BLaER1 (cell line): ENCODE data around the gene NAGPA.
A peak's percentile ranks its signal among the peaks of the same experiment; 100 is the strongest.

ENCODE experiments used
- H3K27ac ChIP-seq: shearing (Covaris generic); formaldehyde crosslinking; 2 replicates; pipeline ENCODE4 v1.8.1; 2022
- H3K27me3 ChIP-seq: shearing (Covaris generic); formaldehyde crosslinking; 2 replicates; pipeline ENCODE4 v1.8.1; 2022
- H3K36me3 ChIP-seq: shearing (Covaris generic); formaldehyde crosslinking; 2 replicates; pipeline ENCODE4 v1.8.1; 2022
- H3K4me1 ChIP-seq: shearing (Covaris generic); formaldehyde crosslinking; 2 replicates; pipeline ENCODE4 v1.8.1; 2022
- H3K4me2 ChIP-seq: shearing (Covaris generic); formaldehyde crosslinking; 2 replicates; pipeline ENCODE4 v1.8.1; 2022
- H3K4me3 ChIP-seq: shearing (Covaris generic); formaldehyde crosslinking; 2 replicates; pipeline ENCODE4 v1.8.1; 2022
- H3K9ac ChIP-seq: shearing (Covaris generic); formaldehyde crosslinking; 2 replicates; pipeline ENCODE4 v1.8.1; 2022
- H3K9me3 ChIP-seq: shearing (Covaris generic); formaldehyde crosslinking; 2 replicates; pipeline ENCODE4 v1.8.1; 2022
- H4K20me1 ChIP-seq: shearing (Covaris generic); formaldehyde crosslinking; 2 replicates; pipeline ENCODE4 v1.8.1; 2022
- Cebpa-rat ChIP-seq: shearing (Covaris generic); IDR thresholded peaks from 2 replicates; pipeline ENCODE4 v1.8.1; 2022

The NAGPA gene

GRCh38 chr16:5071681-5072333, 38.1 kb upstream of the NAGPA start, which contains the start of gene ALG1:
TSS of gene ALG1 (plus strand) at chr16:5071843. CDS start at chr16:5071850, 7 bp downstream.
- Histone ChIP-seq H4K20me1 (no peaks in the 10 kb centered on the region), H3K9me3 (no peaks in the 10 kb centered on the region), H3K9ac (peak within 1 kb of the TSS; percentile 86), H3K27ac (peak within 1 kb of the TSS; percentile 84), H3K4me2 (peak within 1 kb of the TSS; percentile 83), H3K4me3 (peak within 1 kb of the TSS; percentile 76), H3K27me3 (no peaks in the 10 kb centered on the region), H3K4me1 (peaks cover 24% of the 10 kb centered on the region), H3K36me3 (peaks cover 32% of the 10 kb centered on the region)
- TF ChIP-seq Cebpa-rat = no peak

DNA sequence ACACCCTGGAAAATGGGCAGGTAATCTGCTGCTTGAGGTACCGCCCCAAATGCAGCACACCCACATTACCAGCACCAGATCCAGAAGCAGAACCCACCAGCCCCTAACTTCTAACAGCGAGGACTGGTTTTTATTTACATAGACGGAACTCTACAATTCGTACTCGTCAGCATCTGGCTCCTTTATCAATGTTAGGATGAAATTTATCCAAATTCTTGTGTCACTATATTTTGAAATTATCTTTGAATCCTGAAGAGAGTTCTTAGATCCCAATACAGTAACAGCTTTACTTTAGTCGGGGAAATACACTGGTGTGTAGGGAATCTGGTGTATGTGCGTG, 37.6 kb upstream of the NAGPA start:
- peak overlapping the region; percentile 84 for H3K27ac ChIP-seq
- H3K9me3 ChIP-seq = no peaks in the 10 kb centered on the region
- H3K4me2 ChIP-seq = peak overlapping the region; percentile 83
- peaks cover 27% of the 10 kb centered on the region for H3K36me3 ChIP-seq
- H3K4me1 ChIP-seq = peaks cover 24% of the 10 kb centered on the region
- peak overlapping the region; percentile 86 for H3K9ac ChIP-seq
- no peaks in the 10 kb centered on the region for H4K20me1 ChIP-seq
- H3K4me3 ChIP-seq = peak overlapping the region; percentile 76
- TF ChIP-seq Cebpa-rat = no peak
- H3K27me3 ChIP-seq = no peaks in the 10 kb centered on the region

DNA sequence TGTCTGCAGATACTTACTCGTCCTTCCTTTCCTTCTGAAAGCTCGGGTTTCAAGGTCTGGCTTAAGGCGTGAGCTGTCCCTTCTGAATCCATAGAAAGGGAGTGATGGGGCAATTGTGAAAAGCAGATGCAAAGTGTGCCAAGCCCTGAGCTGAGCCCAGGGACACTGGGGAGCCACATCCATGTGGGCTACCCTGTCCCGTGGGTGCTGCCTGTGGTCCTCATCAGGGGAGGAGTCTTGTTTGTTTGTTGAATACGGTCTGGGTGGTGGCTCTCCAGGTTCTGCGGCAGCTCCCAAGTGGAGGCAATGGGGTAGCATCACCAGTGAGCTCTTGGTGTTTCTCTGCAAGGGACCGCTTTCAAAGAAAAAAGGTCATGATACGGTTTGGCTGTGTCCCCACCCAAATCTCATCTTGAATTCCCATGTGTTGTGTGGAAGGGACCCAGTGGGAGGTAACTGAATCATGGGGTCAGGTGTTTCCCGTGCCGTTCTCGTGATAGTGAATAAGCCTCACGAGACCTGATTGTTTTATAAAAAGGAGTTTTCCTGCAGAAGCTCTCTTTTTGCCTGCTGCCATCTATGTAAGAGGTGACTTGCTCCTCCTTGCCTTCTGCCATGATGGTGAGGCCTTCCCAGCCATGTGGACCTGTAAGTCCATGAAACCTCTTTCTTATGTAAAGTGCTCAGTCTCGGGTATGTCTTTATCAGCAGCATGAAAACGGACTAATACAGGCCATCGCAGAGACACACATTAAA, 36.9 kb upstream of the NAGPA start:
- Histone ChIP-seq H3K9ac (no peak overlapping the region), H3K27ac (no peak overlapping the region), H3K27me3 (no peaks in the 10 kb centered on the region), H3K4me3 (no peak overlapping the region), H3K4me1 (peaks cover 24% of the 10 kb centered on the region), H3K36me3 (peaks cover 20% of the 10 kb centered on the region), H4K20me1 (no peaks in the 10 kb centered on the region), H3K4me2 (peak overlapping the region; percentile 83), H3K9me3 (no peaks in the 10 kb centered on the region)
- TF ChIP-seq Cebpa-rat = no peak

DNA sequence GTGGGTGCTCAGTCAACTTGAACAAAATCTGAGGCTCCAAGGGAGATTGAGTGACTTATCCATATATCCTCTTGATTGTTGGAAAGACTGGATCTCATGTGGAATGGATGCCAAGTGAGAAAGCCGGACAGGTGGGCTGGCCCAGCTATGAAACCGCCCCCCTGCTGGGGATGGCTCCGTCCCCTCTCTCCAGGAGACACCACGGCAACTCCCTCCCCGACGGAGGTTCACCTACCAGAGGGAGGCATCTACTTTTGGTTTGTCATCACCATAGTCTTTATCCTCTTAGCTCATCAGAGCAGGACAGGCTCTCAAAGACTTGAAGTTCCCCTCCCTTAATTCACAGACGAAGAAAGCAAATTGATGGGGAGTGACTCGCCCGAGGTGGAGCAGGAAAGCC, 36.1 kb upstream of the NAGPA start:
- Histone ChIP-seq H4K20me1 (no peaks in the 10 kb centered on the region), H3K27ac (no peak overlapping the region), H3K27me3 (no peaks in the 10 kb centered on the region), H3K9ac (no peak overlapping the region), H3K4me1 (peaks cover 24% of the 10 kb centered on the region), H3K4me3 (no peak overlapping the region), H3K4me2 (no peak overlapping the region), H3K9me3 (no peaks in the 10 kb centered on the region), H3K36me3 (peaks cover 13% of the 10 kb centered on the region)
- no peak for TF ChIP-seq Cebpa-rat

- Histone ChIP-seq H3K4me2 (no peak overlapping the region), H3K4me1 (peaks cover 24% of the 10 kb centered on the region)
Measured at GRCh38 chr16:5069048-5069447, 35.3 kb upstream of the NAGPA start.

GRCh38 chr16:5066511-5066910, 32.8 kb upstream of the NAGPA start:
- Histone ChIP-seq H3K27me3 (no peaks in the 10 kb centered on the region), H3K27ac (no peak overlapping the region), H3K4me3 (no peak overlapping the region), H3K4me2 (no peak overlapping the region), H3K36me3 (no peaks in the 10 kb centered on the region), H3K9me3 (no peaks in the 10 kb centered on the region), H4K20me1 (no peaks in the 10 kb centered on the region), H3K4me1 (peaks cover 28% of the 10 kb centered on the region), H3K9ac (no peak overlapping the region)
- no peak for TF ChIP-seq Cebpa-rat

More at GRCh38 chr16:5069048-5069447, 35.3 kb upstream of the NAGPA start:
- Histone ChIP-seq H3K36me3 (0 out of 2 replicates have a peak, but pooled peaks cover 5% of the 10 kb centered on the region), H3K9me3 (no peaks in the 10 kb centered on the region), H4K20me1 (no peaks in the 10 kb centered on the region), H3K9ac (no peak overlapping the region), H3K4me3 (no peak overlapping the region), H3K27me3 (no peaks in the 10 kb centered on the region), H3K27ac (no peak overlapping the region)
- no peak for TF ChIP-seq Cebpa-rat

GRCh38 chr16:5065813-5066212, 32.1 kb upstream of the NAGPA start, which contains the start of gene C16orf89:
TSS of gene C16orf89 (minus strand) at chr16:5065956. CDS start at chr16:5065908, 48 bp downstream.
- Histone ChIP-seq H3K4me3 (no peak within 1 kb of the TSS), H3K9me3 (no peaks in the 10 kb centered on the region), H3K4me2 (no peak within 1 kb of the TSS)

GRCh38 chr16:5065326-5065725, 31.6 kb upstream of the NAGPA start:
- H3K36me3 ChIP-seq = no peaks in the 10 kb centered on the region
- peak; percentile 58; the same call in 1 of the 2 replicates for TF ChIP-seq Cebpa-rat
- H3K27me3 ChIP-seq = no peaks in the 10 kb centered on the region
- H3K4me3 ChIP-seq = no peak overlapping the region
- no peak overlapping the region for H3K4me2 ChIP-seq
- peaks cover 20% of the 10 kb centered on the region for H3K4me1 ChIP-seq
- H4K20me1 ChIP-seq = no peaks in the 10 kb centered on the region
- no peak overlapping the region for H3K27ac ChIP-seq
- no peak overlapping the region for H3K9ac ChIP-seq
- H3K9me3 ChIP-seq = no peaks in the 10 kb centered on the region

More at GRCh38 chr16:5065813-5066212, 32.1 kb upstream of the NAGPA start, which contains the start of gene C16orf89:
- no peaks in the 10 kb centered on the region for H3K36me3 ChIP-seq
- peaks cover 23% of the 10 kb centered on the region for H3K4me1 ChIP-seq
- no peaks in the 10 kb centered on the region for H4K20me1 ChIP-seq
- H3K9ac ChIP-seq = no peak within 1 kb of the TSS
- no peak within 1 kb of the TSS for H3K27ac ChIP-seq
- H3K27me3 ChIP-seq = no peaks in the 10 kb centered on the region
- no peak for TF ChIP-seq Cebpa-rat

GRCh38 chr16:5064915-5065314, 31.2 kb upstream of the NAGPA start:
- no peak overlapping the region for H3K4me2 ChIP-seq
- H3K9me3 ChIP-seq = no peaks in the 10 kb centered on the region
- peaks cover 20% of the 10 kb centered on the region for H3K4me1 ChIP-seq
- no peaks in the 10 kb centered on the region for H4K20me1 ChIP-seq
- no peaks in the 10 kb centered on the region for H3K27me3 ChIP-seq
- no peak overlapping the region for H3K9ac ChIP-seq
- TF ChIP-seq Cebpa-rat = no peak
- no peak overlapping the region for H3K4me3 ChIP-seq
- H3K27ac ChIP-seq = no peak overlapping the region
- H3K36me3 ChIP-seq = no peaks in the 10 kb centered on the region
